IMR-90 (cell line): ENCODE results near the gene FBXW5.

Source experiments
- BHLHE40 ChIP-seq: fragments of 150-350 bp; IDR thresholded peaks from 2 replicates; pipeline ENCODE4 v1.6.1; 2016; ENCODE audit warnings: mild to moderate bottlenecking, low read depth, low read length
- CEBPB ChIP-seq: IDR thresholded peaks from 2 replicates; pipeline ENCODE4 v1.6.1; 2012; ENCODE audit warnings: low read depth, low read length, improper control_type of control experiment
- FOS ChIP-seq: fragments of 150-350 bp; IDR thresholded peaks from 2 replicates; pipeline ENCODE4 v1.6.1; 2016; ENCODE audit warnings: low read depth, low read length
- MAFK ChIP-seq: IDR thresholded peaks from 2 replicates; pipeline ENCODE4 v1.6.1; 2012; ENCODE audit warnings: low read depth, low read length, improper control_type of control experiment
- MXI1 ChIP-seq: IDR thresholded peaks from 2 replicates; pipeline ENCODE4 v1.6.1; 2012; ENCODE audit warnings: low read depth, mild to moderate bottlenecking, low read length, moderate library complexity, borderline replicate concordance
- NFE2L2 ChIP-seq: fragments of 150-350 bp; IDR thresholded peaks from 2 replicates; pipeline ENCODE4 v1.6.1; 2016; ENCODE audit warnings: low read depth, mild to moderate bottlenecking, low read length
- POLR2A ChIP-seq: IDR thresholded peaks from 2 replicates; pipeline ENCODE4 v1.6.1; 2012; ENCODE audit warnings: mild to moderate bottlenecking, low read depth, low read length
- RCOR1 ChIP-seq: IDR thresholded peaks from 2 replicates; pipeline ENCODE4 v1.6.1; 2012; ENCODE audit warnings: mild to moderate bottlenecking, low read length, improper control_type of control experiment; ENCODE audit not compliant: insufficient replicate concordance
- SMC3 ChIP-seq: fragments of 150-350 bp; IDR thresholded peaks from 2 replicates; pipeline ENCODE4 v1.6.1; 2016; ENCODE audit warnings: low read depth, mild to moderate bottlenecking, antibody characterized with exemption, low read length, moderate library complexity
- TF ChIP-seq, protein P1 (sequence below): conservative IDR thresholded peaks from 2 replicates; pipeline ENCODE4 v1.5.1; 2012; ENCODE audit warnings: mild to moderate bottlenecking, low read depth, low read length, improper control_type of control experiment
- TF ChIP-seq, protein P2 (sequence below): fragments of 150-350 bp; IDR thresholded peaks from 2 replicates; pipeline ENCODE4 v1.6.1; 2017; ENCODE audit warnings: mild to moderate bottlenecking, antibody characterized with exemption, low read length, low read depth
- TF ChIP-seq, protein P3 (sequence below): fragments of 150-350 bp; IDR thresholded peaks from 2 replicates; pipeline ENCODE4 v1.6.1; 2016; ENCODE audit warnings: low read depth, mild to moderate bottlenecking, low read length, moderate library complexity, borderline replicate concordance

DNA sequence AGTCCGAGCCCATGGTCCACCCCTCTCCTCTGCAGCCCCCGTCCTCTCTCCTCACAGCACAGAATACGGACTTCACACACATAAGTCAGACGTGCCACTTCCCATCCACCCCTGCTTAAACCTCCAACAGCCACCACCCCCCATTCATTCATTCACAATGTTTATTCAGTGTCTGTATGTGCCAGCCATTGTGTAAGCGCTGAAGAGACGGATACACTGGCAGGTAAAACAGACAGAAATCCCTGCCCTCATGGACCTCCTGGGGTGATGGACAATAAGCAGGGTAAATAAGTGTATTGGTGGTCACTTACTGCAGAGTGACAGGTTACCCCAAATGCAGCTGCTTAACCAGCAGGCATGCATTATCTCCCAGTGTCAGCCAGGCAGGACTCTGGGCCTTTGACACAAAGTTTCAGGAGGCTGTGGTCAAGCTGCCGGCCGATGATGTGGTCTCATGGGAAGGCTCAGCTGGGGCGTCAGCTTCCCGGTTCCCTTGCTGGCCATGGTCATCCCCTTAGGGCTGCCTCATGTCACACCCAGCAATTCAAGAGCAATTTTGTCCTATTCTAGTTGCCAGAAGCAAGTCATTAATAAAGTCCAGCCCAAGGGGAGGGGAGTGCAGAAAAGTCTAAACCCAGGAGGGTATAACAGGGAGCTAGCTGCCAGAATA lies 45.8 kb upstream of the FBXW5 start:
- TF ChIP-seq, protein P1, sequence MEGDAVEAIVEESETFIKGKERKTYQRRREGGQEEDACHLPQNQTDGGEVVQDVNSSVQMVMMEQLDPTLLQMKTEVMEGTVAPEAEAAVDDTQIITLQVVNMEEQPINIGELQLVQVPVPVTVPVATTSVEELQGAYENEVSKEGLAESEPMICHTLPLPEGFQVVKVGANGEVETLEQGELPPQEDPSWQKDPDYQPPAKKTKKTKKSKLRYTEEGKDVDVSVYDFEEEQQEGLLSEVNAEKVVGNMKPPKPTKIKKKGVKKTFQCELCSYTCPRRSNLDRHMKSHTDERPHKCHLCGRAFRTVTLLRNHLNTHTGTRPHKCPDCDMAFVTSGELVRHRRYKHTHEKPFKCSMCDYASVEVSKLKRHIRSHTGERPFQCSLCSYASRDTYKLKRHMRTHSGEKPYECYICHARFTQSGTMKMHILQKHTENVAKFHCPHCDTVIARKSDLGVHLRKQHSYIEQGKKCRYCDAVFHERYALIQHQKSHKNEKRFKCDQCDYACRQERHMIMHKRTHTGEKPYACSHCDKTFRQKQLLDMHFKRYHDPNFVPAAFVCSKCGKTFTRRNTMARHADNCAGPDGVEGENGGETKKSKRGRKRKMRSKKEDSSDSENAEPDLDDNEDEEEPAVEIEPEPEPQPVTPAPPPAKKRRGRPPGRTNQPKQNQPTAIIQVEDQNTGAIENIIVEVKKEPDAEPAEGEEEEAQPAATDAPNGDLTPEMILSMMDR: no peak
- TF ChIP-seq FOS (no peak), MXI1 (no peak), BHLHE40 (no peak), NFE2L2 (no peak), MAFK (no peak), POLR2A (no peak), CEBPB (no peak), RCOR1 (no peak), SMC3 (no peak)
- TF ChIP-seq, protein P2, sequence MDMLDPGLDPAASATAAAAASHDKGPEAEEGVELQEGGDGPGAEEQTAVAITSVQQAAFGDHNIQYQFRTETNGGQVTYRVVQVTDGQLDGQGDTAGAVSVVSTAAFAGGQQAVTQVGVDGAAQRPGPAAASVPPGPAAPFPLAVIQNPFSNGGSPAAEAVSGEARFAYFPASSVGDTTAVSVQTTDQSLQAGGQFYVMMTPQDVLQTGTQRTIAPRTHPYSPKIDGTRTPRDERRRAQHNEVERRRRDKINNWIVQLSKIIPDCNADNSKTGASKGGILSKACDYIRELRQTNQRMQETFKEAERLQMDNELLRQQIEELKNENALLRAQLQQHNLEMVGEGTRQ: no peak
- TF ChIP-seq, protein P3, sequence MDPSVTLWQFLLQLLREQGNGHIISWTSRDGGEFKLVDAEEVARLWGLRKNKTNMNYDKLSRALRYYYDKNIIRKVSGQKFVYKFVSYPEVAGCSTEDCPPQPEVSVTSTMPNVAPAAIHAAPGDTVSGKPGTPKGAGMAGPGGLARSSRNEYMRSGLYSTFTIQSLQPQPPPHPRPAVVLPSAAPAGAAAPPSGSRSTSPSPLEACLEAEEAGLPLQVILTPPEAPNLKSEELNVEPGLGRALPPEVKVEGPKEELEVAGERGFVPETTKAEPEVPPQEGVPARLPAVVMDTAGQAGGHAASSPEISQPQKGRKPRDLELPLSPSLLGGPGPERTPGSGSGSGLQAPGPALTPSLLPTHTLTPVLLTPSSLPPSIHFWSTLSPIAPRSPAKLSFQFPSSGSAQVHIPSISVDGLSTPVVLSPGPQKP: no peak
